AG10803 (cell line): ENCODE data around the gene SMG6.
A peak's percentile ranks its signal among the peaks of the same experiment; 100 is the strongest.

ENCODE experiments used
- DNase-seq: peaks from one replicate; pipeline ENCODE4 v3.0.0; 2010; ENCODE audit warnings: low read depth
- H3K4me3 ChIP-seq: 2 replicates; pipeline ENCODE4 v1.5.1; 2011; ENCODE audit warnings: mild to moderate bottlenecking, low read length, control low read depth
- CTCF ChIP-seq: conservative IDR thresholded peaks from 2 replicates; pipeline ENCODE4 v1.5.1; 2011; ENCODE audit warnings: mild to moderate bottlenecking, low read length, control low read depth, inconsistent platforms

SMG6 gene

GRCh38 chr17:2122641-2123302 is 180.8 kb downstream of the SMG6 start:
- DNase-seq, result peak; percentile 76
- peak; percentile 16; the same call in 1 of the 2 replicates for TF ChIP-seq CTCF
- no peak overlapping the region for H3K4me3 ChIP-seq

- no peak for TF ChIP-seq CTCF
- peak; percentile 85 for DNase-seq
- H3K4me3 ChIP-seq, result no peak overlapping the region
Observed at GRCh38 chr17:2120586-2121335, 182.8 kb downstream of the SMG6 start.

GRCh38 chr17:2113279-2113622 is 190.3 kb downstream of the SMG6 start:
- TF ChIP-seq CTCF, result no peak
- H3K4me3 ChIP-seq, result no peak overlapping the region
- DNase-seq, result no peak

- TF ChIP-seq CTCF, result no peak
- DNase-seq, result peak; percentile 76
- H3K4me3 ChIP-seq, result no peak overlapping the region
Observed at GRCh38 chr17:2111691-2112090, 191.9 kb downstream of the SMG6 start.

GRCh38 chr17:2110436-2110835 is 193.1 kb downstream of the SMG6 start:
- DNase-seq, result no peak
- no peak for TF ChIP-seq CTCF
- H3K4me3 ChIP-seq, result no peak overlapping the region

- no peak for TF ChIP-seq CTCF
- DNase-seq, result peak; percentile 45
- no peak overlapping the region for H3K4me3 ChIP-seq
Observed at GRCh38 chr17:2108170-2108569, 195.4 kb downstream of the SMG6 start.

- no peak for TF ChIP-seq CTCF
- H3K4me3 ChIP-seq, result no peak overlapping the region
- DNase-seq, result no peak
Observed at GRCh38 chr17:2107506-2107905, 196.1 kb downstream of the SMG6 start.
